Thoracic aorta (tissue), 2 donors: ENCODE results near the gene AKR1B1. TPM values are rescaled to one million over a fixed set of nuclear protein-coding genes. Genes with fewer than 3 reads are reported as not detected.

Experiments used
- ATAC-seq: fragments of 150-250 bp; one replicate; pipeline ENCODE4 v1.8.0; 2017; ENCODE audit warnings: low read depth; ENCODE audit not compliant: insufficient number of reproducible peaks, low FRiP score
- DNase-seq: peaks from one replicate; pipeline ENCODE4 v3.0.0-alpha.2; 2020; ENCODE audit warnings: low spot score
- H3K27ac ChIP-seq, 2 donors: fragments of 200-600 bp; sonication (generic); 1 replicate in 1 of 2; 2 replicates in 1 of 2; pipeline ENCODE4 v1.5.1; 2016; ENCODE audit warnings: mild to moderate bottlenecking in 2 of 2, moderate library complexity in 2 of 2
- H3K27me3 ChIP-seq: fragments of 200-600 bp; sonication (generic); replicated peaks from 2 replicates; pipeline ENCODE4 v1.6.0; 2016; ENCODE audit warnings: mild to moderate bottlenecking; ENCODE audit not compliant: insufficient read depth
- H3K36me3 ChIP-seq: fragments of 200-600 bp; sonication (generic); one replicate; pipeline ENCODE4 v1.5.1; 2016
- H3K4me1 ChIP-seq, 2 donors: fragments of 200-600 bp; sonication (generic); 1 replicate in 1 of 2; 2 replicates in 1 of 2; pipeline versions ENCODE4 v1.5.1 to v1.6.0; 2016; ENCODE audit warnings: low read depth in 2 of 2, mild to moderate bottlenecking in 1 of 2; ENCODE audit not compliant: control insufficient read depth in 1 of 2
- H3K4me3 ChIP-seq: fragments of 200-600 bp; sonication (generic); 2 replicates; pipeline ENCODE4 v1.5.1; 2016; ENCODE audit warnings: mild to moderate bottlenecking
- H3K9me3 ChIP-seq: fragments of 200-600 bp; sonication (generic); 2 replicates; pipeline ENCODE4 v1.5.1; 2016
- CTCF ChIP-seq: fragments of 200-600 bp; sonication (generic); IDR thresholded peaks from one replicate; pipeline ENCODE4 v1.5.1; 2019; ENCODE audit warnings: antibody characterized with exemption
- total RNA-seq, 2 donors: library from RNA; depleted of rRNA; stranded (reverse); fragments of >200 nt; gene quantifications; one replicate each; pipeline versions ENCODE4 v1.1.0 to v1.2.3, GENCODE V29; 2016

AKR1B1 gene
- total RNA-seq, 2 donors from 2014 or later, result 97.4 to 116 TPM

- ATAC-seq (no peak), DNase-seq (no peak)
- H3K9me3 ChIP-seq, result no peaks in the 10 kb centered on the region
- no peaks in the 10 kb centered on the region for H3K27me3 ChIP-seq
- no peaks in the 10 kb centered on the region for H3K4me1 ChIP-seq
- no peak overlapping the region for H3K4me3 ChIP-seq
- TF ChIP-seq CTCF, result no peak
- H3K27ac ChIP-seq, result no peak overlapping the region
- peaks cover 49% of the 10 kb centered on the region for H3K36me3 ChIP-seq
Measured at GRCh38 chr7:134443396-134444070, 15.4 kb downstream of the AKR1B1 start.

- no peak for DNase-seq
- no peak for TF ChIP-seq CTCF
- H3K4me3 ChIP-seq, result no peak overlapping the region
- H3K36me3 ChIP-seq, result peaks cover 40% of the 10 kb centered on the region
- no peak for ATAC-seq
- H3K27me3 ChIP-seq, result no peaks in the 10 kb centered on the region
- no peaks in the 10 kb centered on the region for H3K9me3 ChIP-seq
- no peaks in the 10 kb centered on the region for H3K4me1 ChIP-seq
- H3K27ac ChIP-seq, result no peak overlapping the region
Measured at GRCh38 chr7:134442441-134443220, 16.3 kb downstream of the AKR1B1 start.

GRCh38 chr7:134441264-134441663 is 17.6 kb downstream of the AKR1B1 start:
- no peaks in the 10 kb centered on the region for H3K4me1 ChIP-seq
- DNase-seq, result no peak
- H3K27ac ChIP-seq, result no peak overlapping the region
- TF ChIP-seq CTCF, result no peak
- H3K4me3 ChIP-seq, result no peak overlapping the region
- no peak for ATAC-seq
- H3K36me3 ChIP-seq, result peaks cover 28% of the 10 kb centered on the region
- H3K27me3 ChIP-seq, result no peaks in the 10 kb centered on the region
- no peaks in the 10 kb centered on the region for H3K9me3 ChIP-seq

- no peaks in the 10 kb centered on the region for H3K9me3 ChIP-seq
- no peak overlapping the region for H3K4me3 ChIP-seq
- H3K27me3 ChIP-seq, result no peaks in the 10 kb centered on the region
- H3K36me3 ChIP-seq, result peaks cover 23% of the 10 kb centered on the region
- H3K4me1 ChIP-seq, result no peaks in the 10 kb centered on the region
- ATAC-seq, result no peak
- DNase-seq, result no peak
- TF ChIP-seq CTCF, result no peak
- no peak overlapping the region for H3K27ac ChIP-seq
Measured at GRCh38 chr7:134440476-134440875, 18.4 kb downstream of the AKR1B1 start.

- Histone ChIP-seq H3K27ac (no peak overlapping the region), H3K27me3 (no peaks in the 10 kb centered on the region), H3K36me3 (peaks cover 19% of the 10 kb centered on the region), H3K4me1 (no peaks in the 10 kb centered on the region), H3K4me3 (no peak overlapping the region), H3K9me3 (no peaks in the 10 kb centered on the region)
- ATAC-seq (no peak), DNase-seq (no peak)
- TF ChIP-seq CTCF, result no peak
Measured at GRCh38 chr7:134440067-134440466, 18.8 kb downstream of the AKR1B1 start.
